Esophagus squamous epithelium (tissue), 5 donors: ENCODE results near the gene XRRA1. TPM values are rescaled to one million over a fixed set of nuclear protein-coding genes. Genes with fewer than 3 reads are reported as not detected.

ENCODE experiments used
- DNase-seq: peaks from one replicate; lab custom pipeline; 2025; lab: John Stamatoyannopoulos, UW
- H3K27ac ChIP-seq, 4 donors: fragments of 200-600 bp; sonication (generic); one replicate each; pipeline ENCODE4 v1.5.1; 2016 to 2019; ENCODE audit warnings: mild to moderate bottlenecking in 1 of 4
- H3K27me3 ChIP-seq, 4 donors: fragments of 200-600 bp; sonication (generic); 1 replicate in 3 of 4; 2 replicates in 1 of 4; pipeline versions ENCODE4 v1.5.1 to v1.6.0; 2017 to 2021; ENCODE audit warnings: antibody characterized with exemption in 1 of 4
- H3K36me3 ChIP-seq, 3 donors: fragments of 200-600 bp; sonication (generic); one replicate each; pipeline ENCODE4 v1.5.1; 2016 to 2019
- H3K4me1 ChIP-seq, 3 donors: fragments of 200-600 bp; sonication (generic); one replicate each; pipeline ENCODE4 v1.5.1; 2017 to 2019
- H3K4me3 ChIP-seq, 4 donors: fragments of 200-600 bp; sonication (generic); 1 replicate in 3 of 4; 2 replicates in 1 of 4; pipeline ENCODE4 v1.5.1; 2016 to 2019; ENCODE audit warnings: mild to moderate bottlenecking in 2 of 4, moderate library complexity in 1 of 4
- H3K9me3 ChIP-seq, 3 donors: fragments of 200-600 bp; sonication (generic); one replicate each; pipeline ENCODE4 v1.5.1; 2016 to 2019
- POLR2A ChIP-seq, 4 donors: fragments of 450-650 bp; IDR thresholded peaks; one replicate each; pipeline ENCODE4 v1.6.1; 2017; ENCODE audit warnings: antibody characterized with exemption in 4 of 4, mild to moderate bottlenecking in 4 of 4, moderate library complexity in 3 of 4
- WGBS, 2 donors: methylation state at CpG; one replicate each; pipeline ENCODE4 v1.1.5; 2018; 5-methylcytosine and 5-hydroxymethylcytosine counted together
- intact Hi-C: fragments of 100-400 bp; cut with DNase I; formaldehyde crosslinking; loops from one replicate; pipeline ENCODE4 v1.15.0; 2022
- total RNA-seq, 4 donors: library from RNA; depleted of rRNA; stranded (reverse); fragments of >200 nt; gene quantifications; one replicate each; pipeline ENCODE4 v1.1.0, GENCODE V29; 2016
- TF ChIP-seq, protein P1 (sequence below), 6 experiments: fragments of 450-650 bp in 4 of 6; fragments of 200-600 bp in 2 of 6; sonication (generic) in 2 of 6; IDR thresholded peaks; one replicate each; pipeline ENCODE4 v1.5.1; 2016 to 2019; ENCODE audit warnings: antibody characterized with exemption in 6 of 6, mild to moderate bottlenecking in 4 of 6, moderate library complexity in 4 of 6
- donor health status: DM: yes; HTN: yes; CAD: no.

XRRA1 gene
- total RNA-seq, 4 donors from 2014 or later = 0.45 to 19.5 (median 9.1) TPM

DNA sequence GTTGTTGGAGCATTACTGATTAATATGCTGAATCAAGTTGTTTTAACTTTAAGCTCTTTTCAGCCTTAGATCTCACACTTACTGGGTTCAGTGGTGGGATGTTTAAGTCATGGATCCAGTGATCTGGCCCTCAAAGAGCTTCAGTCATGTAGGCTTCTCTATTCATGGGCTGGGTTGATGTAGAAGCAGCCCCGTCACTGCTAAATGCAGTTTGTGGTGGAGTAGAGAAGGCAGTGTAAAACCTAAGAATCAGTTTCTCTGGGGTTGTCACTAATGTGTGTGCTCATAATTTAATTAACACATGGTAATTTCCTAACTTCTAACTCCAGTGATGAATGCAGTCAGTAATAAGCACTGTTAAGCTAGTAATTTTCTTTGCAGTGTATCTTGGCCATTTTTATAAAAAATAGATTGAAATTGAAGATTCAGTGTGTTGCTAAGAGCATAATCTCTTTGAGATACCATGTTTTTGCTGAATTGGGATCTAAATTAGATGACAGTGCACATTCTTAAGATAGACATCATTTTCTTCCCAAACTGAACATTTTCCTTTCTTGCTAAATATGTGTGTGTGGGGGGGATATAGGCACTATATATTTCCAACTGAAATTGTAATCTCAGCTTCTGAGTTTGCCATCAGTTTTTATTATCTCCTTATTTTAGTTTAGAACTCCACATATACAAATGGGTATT, 9.2 kb upstream of the XRRA1 start:
- peaks cover 0 to 43% (median 0%) of the 10 kb centered on the region in 3 donors for H3K36me3 ChIP-seq
- no peak for TF ChIP-seq POLR2A (IDR thresholded peaks at IDR 0.05)
- TF ChIP-seq, protein P1, sequence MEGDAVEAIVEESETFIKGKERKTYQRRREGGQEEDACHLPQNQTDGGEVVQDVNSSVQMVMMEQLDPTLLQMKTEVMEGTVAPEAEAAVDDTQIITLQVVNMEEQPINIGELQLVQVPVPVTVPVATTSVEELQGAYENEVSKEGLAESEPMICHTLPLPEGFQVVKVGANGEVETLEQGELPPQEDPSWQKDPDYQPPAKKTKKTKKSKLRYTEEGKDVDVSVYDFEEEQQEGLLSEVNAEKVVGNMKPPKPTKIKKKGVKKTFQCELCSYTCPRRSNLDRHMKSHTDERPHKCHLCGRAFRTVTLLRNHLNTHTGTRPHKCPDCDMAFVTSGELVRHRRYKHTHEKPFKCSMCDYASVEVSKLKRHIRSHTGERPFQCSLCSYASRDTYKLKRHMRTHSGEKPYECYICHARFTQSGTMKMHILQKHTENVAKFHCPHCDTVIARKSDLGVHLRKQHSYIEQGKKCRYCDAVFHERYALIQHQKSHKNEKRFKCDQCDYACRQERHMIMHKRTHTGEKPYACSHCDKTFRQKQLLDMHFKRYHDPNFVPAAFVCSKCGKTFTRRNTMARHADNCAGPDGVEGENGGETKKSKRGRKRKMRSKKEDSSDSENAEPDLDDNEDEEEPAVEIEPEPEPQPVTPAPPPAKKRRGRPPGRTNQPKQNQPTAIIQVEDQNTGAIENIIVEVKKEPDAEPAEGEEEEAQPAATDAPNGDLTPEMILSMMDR (IDR thresholded peaks at IDR 0.05) = no peak
- H3K4me1 ChIP-seq = peaks cover 0 to 46% (median 0%) of the 10 kb centered on the region in 3 donors
- intact Hi-C loops = no loop called here
- no peak for DNase-seq
- no peak overlapping the region for H3K27ac ChIP-seq
- no peaks in the 10 kb centered on the region for H3K9me3 ChIP-seq
- no peaks in the 10 kb centered on the region for H3K27me3 ChIP-seq
- 93 to 100% methylated on average over 1 of the region's 1 CpG for WGBS, 2 donors
- no peak overlapping the region for H3K4me3 ChIP-seq

GRCh38 chr11:74956397-74957015, 7.6 kb upstream of the XRRA1 start:
- DNase-seq = no peak

GRCh38 chr11:74954199-74954598, 5.3 kb upstream of the XRRA1 start:
- intact Hi-C loops = no loop called here
- no peak for DNase-seq
- Histone ChIP-seq H3K27ac (peak overlapping the region in 1 of 4 donors; percentile 26), H3K4me3 (no peak overlapping the region), H3K9me3 (no peaks in the 10 kb centered on the region), H3K27me3 (no peaks in the 10 kb centered on the region), H3K36me3 (peaks cover 0 to 38% (median 0%) of the 10 kb centered on the region in 3 donors), H3K4me1 (peaks cover 5 to 67% (median 15%) of the 10 kb centered on the region in 3 donors)
- TF ChIP-seq POLR2A (IDR thresholded peaks at IDR 0.05) = no peak
- WGBS, 2 donors = 92 to 100% methylated on average over 1 of the region's 1 CpG

More at GRCh38 chr11:74956397-74957015, 7.6 kb upstream of the XRRA1 start:
- WGBS, 2 donors = 58 to 74% methylated on average over 4 of the region's 4 CpGs
- peaks cover 0 to 44% (median 0%) of the 10 kb centered on the region in 3 donors for H3K36me3 ChIP-seq
- H3K4me1 ChIP-seq = peaks cover 0 to 62% (median 3%) of the 10 kb centered on the region in 3 donors
- H3K4me3 ChIP-seq = no peak overlapping the region
- intact Hi-C loops = no loop called here
- no peak overlapping the region for H3K27ac ChIP-seq
- TF ChIP-seq, protein P1 (IDR thresholded peaks at IDR 0.05) = no peak
- TF ChIP-seq POLR2A (IDR thresholded peaks at IDR 0.05) = no peak
- H3K9me3 ChIP-seq = no peaks in the 10 kb centered on the region
- H3K27me3 ChIP-seq = no peaks in the 10 kb centered on the region

DNA sequence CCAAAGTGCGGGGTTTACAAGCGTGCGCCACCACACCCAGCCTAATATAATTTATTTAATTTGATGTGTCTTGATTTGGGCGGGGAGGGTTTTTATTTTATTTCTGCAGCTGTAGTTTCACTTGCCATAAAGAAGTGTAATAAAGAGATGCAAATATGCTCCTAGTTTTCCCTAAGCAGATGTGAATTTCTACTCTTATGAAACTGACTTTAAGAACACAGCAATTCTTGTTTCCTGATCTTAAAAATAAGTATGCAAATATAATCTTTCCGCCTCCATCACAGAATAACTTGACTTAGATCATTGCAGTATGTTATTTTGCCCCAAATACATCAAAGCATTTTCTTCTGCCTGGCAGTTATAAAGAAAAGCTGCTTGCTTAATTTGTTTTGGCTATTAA, 4.6 kb upstream of the XRRA1 start:
- no peaks in the 10 kb centered on the region for H3K27me3 ChIP-seq
- H3K36me3 ChIP-seq = peaks cover 0 to 38% (median 0%) of the 10 kb centered on the region in 3 donors
- no peak for DNase-seq
- no peak overlapping the region for H3K4me3 ChIP-seq
- WGBS, 2 donors = 89 to 95% methylated on average over 5 of the region's 5 CpGs
- H3K4me1 ChIP-seq = peaks cover 5 to 70% (median 15%) of the 10 kb centered on the region in 3 donors
- no peak overlapping the region for H3K27ac ChIP-seq
- intact Hi-C loops = no loop called here
- H3K9me3 ChIP-seq = no peaks in the 10 kb centered on the region
- no peak for TF ChIP-seq POLR2A (IDR thresholded peaks at IDR 0.05)
- TF ChIP-seq, protein P1 (IDR thresholded peaks at IDR 0.05) = no peak

GRCh38 chr11:74952752-74953151, 3.9 kb upstream of the XRRA1 start:
- Histone ChIP-seq H3K27ac (no peak overlapping the region), H3K4me3 (no peak overlapping the region), H3K9me3 (no peaks in the 10 kb centered on the region), H3K36me3 (peaks cover 0 to 35% (median 0%) of the 10 kb centered on the region in 3 donors), H3K27me3 (no peaks in the 10 kb centered on the region), H3K4me1 (peaks cover 5 to 73% (median 21%) of the 10 kb centered on the region in 3 donors)
- 74 to 76% methylated on average over 2 of the region's 2 CpGs for WGBS, 2 donors
- no peak for DNase-seq
- no peak for TF ChIP-seq POLR2A (IDR thresholded peaks at IDR 0.05)
- TF ChIP-seq, protein P1 (IDR thresholded peaks at IDR 0.05) = no peak
- intact Hi-C loops = no loop called here
